Measurements from ENCODE around the gene ZBTB21.
A peak's percentile ranks its signal among the peaks of the same experiment; 100 is the strongest.

GRCh38 chr21:41956926-41957729, 53.0 kb downstream of the ZBTB21 start:
- no peak for TF ChIP-seq CTCF (conservative IDR thresholded peaks at IDR 0.05; ENCODE audit: low read depth, low read length)
- TF ChIP-seq CEBPB (IDR thresholded peaks at IDR 0.05; ENCODE audit: low read depth, low read length), result no peak
- peak; percentile 20; the same call in 1 of the 2 replicates for TF ChIP-seq RAD21 (IDR thresholded peaks at IDR 0.05; ENCODE audit: low read length)
- TF ChIP-seq POLR2A (IDR thresholded peaks at IDR 0.05; ENCODE audit: low read depth, low read length), result no peak
- TF ChIP-seq, protein P1, sequence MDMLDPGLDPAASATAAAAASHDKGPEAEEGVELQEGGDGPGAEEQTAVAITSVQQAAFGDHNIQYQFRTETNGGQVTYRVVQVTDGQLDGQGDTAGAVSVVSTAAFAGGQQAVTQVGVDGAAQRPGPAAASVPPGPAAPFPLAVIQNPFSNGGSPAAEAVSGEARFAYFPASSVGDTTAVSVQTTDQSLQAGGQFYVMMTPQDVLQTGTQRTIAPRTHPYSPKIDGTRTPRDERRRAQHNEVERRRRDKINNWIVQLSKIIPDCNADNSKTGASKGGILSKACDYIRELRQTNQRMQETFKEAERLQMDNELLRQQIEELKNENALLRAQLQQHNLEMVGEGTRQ (IDR thresholded peaks at IDR 0.05; ENCODE audit: low read depth, low read length), result no peak
- no peak for TF ChIP-seq SMC3 (IDR thresholded peaks at IDR 0.05; ENCODE audit: low read depth, low read length)
- TF ChIP-seq RCOR1 (IDR thresholded peaks at IDR 0.05; ENCODE audit: insufficient replicate concordance, low read length), result peak; percentile 27
- peak; percentile 29; the same call in 1 of the 2 replicates for TF ChIP-seq MAZ (IDR thresholded peaks at IDR 0.05; ENCODE audit: borderline replicate concordance, low read depth, low read length)
- no peak for TF ChIP-seq MXI1 (IDR thresholded peaks at IDR 0.05; ENCODE audit: borderline replicate concordance, low read depth, low read length)
- no peak for TF ChIP-seq CHD1 (IDR thresholded peaks at IDR 0.05; ENCODE audit: low read depth, low read length)
- TF ChIP-seq BHLHE40 (IDR thresholded peaks at IDR 0.05; ENCODE audit: low read depth, low read length), result no peak; the same call in 1 of the 2 replicates
- TF ChIP-seq MAFK (IDR thresholded peaks at IDR 0.05; ENCODE audit: low read depth, low read length), result peak; percentile 59
